Panc1 (cell line): ENCODE data around the gene DYNC2LI1.

Source experiments
- SIN3A ChIP-seq: IDR thresholded peaks from 2 replicates; pipeline ENCODE4 v1.6.1; 2012; ENCODE audit warnings: low read depth, mild to moderate bottlenecking, low read length, moderate library complexity, borderline replicate concordance; ENCODE audit not compliant: insufficient read depth
- TF ChIP-seq, protein P1 (sequence below): fragments of 450-650 bp; IDR thresholded peaks from 2 replicates; pipeline ENCODE4 v1.5.1; 2017; ENCODE audit warnings: mild to moderate bottlenecking

DNA sequence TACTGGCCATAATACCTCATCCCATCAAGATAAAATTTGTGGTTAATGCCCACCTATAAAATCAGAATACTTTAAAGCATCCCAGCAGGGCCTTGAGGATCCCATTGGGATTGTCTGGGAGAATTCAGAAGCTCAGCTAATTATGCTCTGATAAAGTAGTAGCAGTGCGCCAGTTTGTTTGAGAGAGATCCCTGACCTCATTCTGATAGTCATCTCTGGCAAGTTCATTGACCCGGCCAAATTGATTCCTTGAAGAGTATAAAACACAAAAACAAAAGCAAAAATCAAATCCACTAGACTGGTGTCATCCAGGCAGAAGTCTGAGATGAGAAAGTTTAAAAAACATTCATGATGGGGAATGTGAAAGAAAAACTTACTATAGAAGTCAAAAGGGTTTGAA, 50.7 kb downstream of the DYNC2LI1 start:
- TF ChIP-seq, protein P1, sequence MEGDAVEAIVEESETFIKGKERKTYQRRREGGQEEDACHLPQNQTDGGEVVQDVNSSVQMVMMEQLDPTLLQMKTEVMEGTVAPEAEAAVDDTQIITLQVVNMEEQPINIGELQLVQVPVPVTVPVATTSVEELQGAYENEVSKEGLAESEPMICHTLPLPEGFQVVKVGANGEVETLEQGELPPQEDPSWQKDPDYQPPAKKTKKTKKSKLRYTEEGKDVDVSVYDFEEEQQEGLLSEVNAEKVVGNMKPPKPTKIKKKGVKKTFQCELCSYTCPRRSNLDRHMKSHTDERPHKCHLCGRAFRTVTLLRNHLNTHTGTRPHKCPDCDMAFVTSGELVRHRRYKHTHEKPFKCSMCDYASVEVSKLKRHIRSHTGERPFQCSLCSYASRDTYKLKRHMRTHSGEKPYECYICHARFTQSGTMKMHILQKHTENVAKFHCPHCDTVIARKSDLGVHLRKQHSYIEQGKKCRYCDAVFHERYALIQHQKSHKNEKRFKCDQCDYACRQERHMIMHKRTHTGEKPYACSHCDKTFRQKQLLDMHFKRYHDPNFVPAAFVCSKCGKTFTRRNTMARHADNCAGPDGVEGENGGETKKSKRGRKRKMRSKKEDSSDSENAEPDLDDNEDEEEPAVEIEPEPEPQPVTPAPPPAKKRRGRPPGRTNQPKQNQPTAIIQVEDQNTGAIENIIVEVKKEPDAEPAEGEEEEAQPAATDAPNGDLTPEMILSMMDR, result no peak
- no peak for TF ChIP-seq SIN3A
